Peyer's patch (tissue), 4 donors: ENCODE results near the gene KREMEN1.

Source experiments
- POLR2A ChIP-seq, 2 donors: fragments of 450-650 bp; IDR thresholded peaks; one replicate each; pipeline ENCODE4 v1.5.1; 2017; ENCODE audit warnings: antibody characterized with exemption in 2 of 2, mild to moderate bottlenecking in 2 of 2, moderate library complexity in 2 of 2
- TF ChIP-seq, protein P1 (sequence below), 6 experiments: fragments of 450-650 bp in 4 of 6; fragments of 200-600 bp in 2 of 6; sonication (generic) in 1 of 6; IDR thresholded peaks; one replicate each; pipeline ENCODE4 v1.5.1; 2017 to 2019; ENCODE audit warnings: antibody characterized with exemption in 6 of 6, mild to moderate bottlenecking in 3 of 6, moderate library complexity in 1 of 6

DNA sequence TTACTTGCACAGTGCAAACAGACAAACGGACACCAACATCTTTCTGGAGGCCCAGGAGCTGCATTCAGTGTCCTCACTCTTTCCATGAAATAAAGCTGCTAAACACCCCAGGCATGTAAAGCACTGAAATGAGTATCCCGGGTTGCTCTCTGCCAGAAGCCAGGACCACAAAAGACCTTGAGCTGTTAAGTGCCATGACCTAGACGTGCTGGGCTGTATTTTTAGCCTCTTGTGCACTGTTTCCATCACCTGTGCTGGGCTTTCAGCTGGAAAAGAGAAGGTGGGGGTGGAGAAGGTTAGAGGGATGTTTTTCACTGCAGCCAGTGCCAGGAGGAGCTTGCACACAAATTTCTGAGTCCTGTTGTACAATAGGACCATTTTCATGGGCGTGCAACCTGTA is 3.4 kb upstream of the KREMEN1 start:
- TF ChIP-seq, protein P1, sequence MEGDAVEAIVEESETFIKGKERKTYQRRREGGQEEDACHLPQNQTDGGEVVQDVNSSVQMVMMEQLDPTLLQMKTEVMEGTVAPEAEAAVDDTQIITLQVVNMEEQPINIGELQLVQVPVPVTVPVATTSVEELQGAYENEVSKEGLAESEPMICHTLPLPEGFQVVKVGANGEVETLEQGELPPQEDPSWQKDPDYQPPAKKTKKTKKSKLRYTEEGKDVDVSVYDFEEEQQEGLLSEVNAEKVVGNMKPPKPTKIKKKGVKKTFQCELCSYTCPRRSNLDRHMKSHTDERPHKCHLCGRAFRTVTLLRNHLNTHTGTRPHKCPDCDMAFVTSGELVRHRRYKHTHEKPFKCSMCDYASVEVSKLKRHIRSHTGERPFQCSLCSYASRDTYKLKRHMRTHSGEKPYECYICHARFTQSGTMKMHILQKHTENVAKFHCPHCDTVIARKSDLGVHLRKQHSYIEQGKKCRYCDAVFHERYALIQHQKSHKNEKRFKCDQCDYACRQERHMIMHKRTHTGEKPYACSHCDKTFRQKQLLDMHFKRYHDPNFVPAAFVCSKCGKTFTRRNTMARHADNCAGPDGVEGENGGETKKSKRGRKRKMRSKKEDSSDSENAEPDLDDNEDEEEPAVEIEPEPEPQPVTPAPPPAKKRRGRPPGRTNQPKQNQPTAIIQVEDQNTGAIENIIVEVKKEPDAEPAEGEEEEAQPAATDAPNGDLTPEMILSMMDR (IDR thresholded peaks at IDR 0.05): no peak
- no peak for TF ChIP-seq POLR2A (IDR thresholded peaks at IDR 0.05)
